A673 (cell line): ENCODE data around the gene R3HDM1.

Source experiments
- CTCF ChIP-seq: fragments of 300-800, 200-600 bp; sonication (generic); conservative IDR thresholded peaks from 2 replicates; pipeline ENCODE4 v1.5.1; 2017; ENCODE audit warnings: low read depth, mild to moderate bottlenecking, antibody characterized with exemption, low read length, moderate library complexity, mixed read lengths
- EZH2 ChIP-seq: fragments of 200-600 bp; sonication (generic); IDR thresholded peaks from 2 replicates; pipeline ENCODE4 v1.6.1; 2017; ENCODE audit warnings: borderline replicate concordance, low read depth, mild to moderate bottlenecking, mixed read lengths, antibody characterized with exemption, low read length; ENCODE audit not compliant: poor library complexity, severe bottlenecking

GRCh38 chr2:135620198-135620597 is 88.9 kb downstream of the R3HDM1 start:
- no peak for TF ChIP-seq CTCF
- no peak for TF ChIP-seq EZH2
